NCI-H2227 (cell line): ENCODE measurements around the gene GNG12.
"Not testable (repeated sequence)": the region's sequence is repeated elsewhere in the genome, so short reads cannot be mapped to it uniquely, and the experiment has no call there.

Experiments
- DNase-seq: peaks from one replicate; lab custom pipeline; 2025; ENCODE audit not compliant: unreplicated experiment; lab: John Stamatoyannopoulos, UW

GNG12 gene

DNA sequence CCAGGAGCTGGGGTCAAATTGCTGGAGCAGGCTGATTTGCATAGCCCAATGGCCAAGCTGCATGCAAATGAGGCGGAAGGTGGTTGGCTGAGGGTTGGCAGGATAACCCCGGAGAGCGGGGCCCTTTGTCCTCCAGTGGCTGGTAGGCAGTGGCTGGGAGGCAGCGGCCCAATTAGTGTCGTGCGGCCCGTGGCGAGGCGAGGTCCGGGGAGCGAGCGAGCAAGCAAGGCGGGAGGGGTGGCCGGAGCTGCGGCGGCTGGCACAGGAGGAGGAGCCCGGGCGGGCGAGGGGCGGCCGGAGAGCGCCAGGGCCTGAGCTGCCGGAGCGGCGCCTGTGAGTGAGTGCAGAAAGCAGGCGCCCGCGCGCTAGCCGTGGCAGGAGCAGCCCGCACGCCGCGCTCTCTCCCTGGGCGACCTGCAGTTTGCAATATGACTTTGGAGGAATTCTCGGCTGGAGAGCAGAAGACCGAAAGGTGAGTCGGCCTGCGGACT, 148.2 kb downstream of the GNG12 start, which contains the start of gene GADD45A:
Gene GADD45A (plus strand): TSS at position 135 of the 491 bp plus-strand sequence. CDS start 294 bp downstream, at position 429.
- peak; percentile 99 for DNase-seq

DNA sequence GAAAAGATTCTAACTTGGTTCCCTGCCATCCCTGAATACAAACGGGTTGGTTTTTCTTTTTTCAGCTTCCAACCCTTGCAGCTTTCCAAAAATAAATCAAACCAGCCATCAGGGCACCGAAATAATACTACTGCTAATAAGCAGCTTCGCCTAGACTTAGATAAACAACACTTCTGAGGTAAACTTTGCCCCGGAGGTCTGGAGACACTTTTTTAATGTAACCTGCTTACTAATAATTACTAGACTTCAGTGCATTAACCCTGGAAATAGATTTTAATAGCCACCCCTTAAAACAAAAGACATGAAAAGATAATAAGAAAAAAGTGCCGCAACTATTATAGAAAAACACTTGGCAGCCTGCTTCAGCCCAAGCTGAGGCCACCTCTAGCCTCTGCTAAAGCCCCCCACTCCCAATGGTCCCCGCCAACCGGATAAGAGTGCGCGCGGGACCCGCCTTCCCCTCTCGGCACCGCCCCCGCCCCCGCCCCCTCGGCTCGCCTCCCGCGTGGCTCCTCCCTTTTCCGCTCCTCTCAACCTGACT, 148.7 kb downstream of the GNG12 start:
- no peak for DNase-seq

DNA sequence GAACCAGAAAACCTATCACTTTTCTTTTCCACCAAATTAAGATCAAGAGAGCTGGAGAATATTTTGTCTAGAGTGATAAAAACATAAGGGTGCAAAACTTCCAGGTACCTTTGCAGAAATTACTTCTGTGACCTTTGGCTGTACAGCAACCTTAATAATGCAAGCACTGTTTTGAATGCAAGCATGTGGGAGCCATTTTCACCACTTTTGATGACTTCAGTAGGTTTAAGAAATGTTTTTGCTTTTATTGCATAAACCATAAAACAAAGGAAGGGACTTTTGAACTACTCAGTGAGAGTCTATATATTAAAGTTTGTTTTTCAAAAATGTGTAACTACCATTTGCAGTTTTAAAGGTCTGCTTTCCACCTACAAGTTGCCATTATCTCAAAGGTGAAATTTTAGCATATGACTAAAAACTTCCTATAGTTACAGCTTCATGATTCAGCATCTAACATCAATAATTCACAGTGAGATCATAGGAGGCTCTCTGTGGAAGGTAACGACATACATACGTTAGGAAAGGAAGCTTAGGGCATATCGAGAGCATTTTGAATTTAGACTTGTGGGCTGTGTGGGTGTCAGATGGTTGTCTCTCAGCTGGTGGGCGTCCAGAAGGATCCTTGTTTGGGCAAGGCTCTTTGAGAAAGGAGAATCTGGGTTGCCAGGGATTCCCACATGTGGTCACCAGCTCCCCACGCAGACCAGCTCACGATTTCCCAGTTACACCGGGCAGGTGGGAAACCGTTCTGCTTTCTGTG, 149.3 kb downstream of the GNG12 start:
- DNase-seq = no peak

DNA sequence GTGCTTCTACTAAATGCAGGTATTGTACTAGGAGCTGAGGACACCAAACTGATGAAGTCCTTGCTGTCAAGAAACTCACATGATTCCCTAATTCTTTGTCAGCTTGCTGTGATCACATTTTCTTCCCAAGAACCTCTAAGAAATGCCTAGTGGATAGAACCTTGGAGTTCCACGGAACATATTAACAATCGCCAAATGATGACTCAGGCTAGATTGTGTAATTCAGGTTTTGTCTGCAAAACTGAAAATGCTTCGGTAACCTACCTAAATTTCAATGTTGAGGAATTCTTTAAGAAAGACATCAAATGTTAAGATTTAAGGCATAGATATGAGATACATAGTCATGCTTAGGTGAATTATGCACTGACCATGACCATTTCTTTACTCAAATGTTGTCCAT, 150.0 kb downstream of the GNG12 start:
- no peak for DNase-seq

DNA sequence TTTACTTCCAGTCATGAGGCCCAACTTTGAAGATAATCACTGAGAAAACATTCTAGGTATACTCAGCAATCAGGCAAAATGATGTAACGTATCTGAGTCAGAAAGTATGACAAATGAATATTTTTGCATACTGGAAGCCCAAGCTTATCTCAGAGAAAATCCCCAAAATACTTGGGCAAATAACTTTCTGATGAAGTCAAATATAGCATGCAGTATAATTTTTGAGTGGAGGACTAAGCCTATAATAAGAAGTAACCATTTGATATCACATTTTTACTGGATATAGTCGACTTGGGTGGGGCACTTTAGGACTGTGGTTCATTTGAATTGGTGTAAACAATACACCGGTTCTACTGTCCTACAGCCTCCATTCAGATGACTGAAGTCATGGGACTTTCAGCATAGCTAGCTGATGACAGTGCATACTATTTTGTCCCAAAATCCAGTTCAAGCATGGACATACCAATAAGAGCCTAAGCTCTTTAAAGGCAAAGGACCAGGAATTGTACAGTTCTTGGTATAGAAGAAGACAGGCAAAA, 150.5 kb downstream of the GNG12 start:
- no peak for DNase-seq

DNA sequence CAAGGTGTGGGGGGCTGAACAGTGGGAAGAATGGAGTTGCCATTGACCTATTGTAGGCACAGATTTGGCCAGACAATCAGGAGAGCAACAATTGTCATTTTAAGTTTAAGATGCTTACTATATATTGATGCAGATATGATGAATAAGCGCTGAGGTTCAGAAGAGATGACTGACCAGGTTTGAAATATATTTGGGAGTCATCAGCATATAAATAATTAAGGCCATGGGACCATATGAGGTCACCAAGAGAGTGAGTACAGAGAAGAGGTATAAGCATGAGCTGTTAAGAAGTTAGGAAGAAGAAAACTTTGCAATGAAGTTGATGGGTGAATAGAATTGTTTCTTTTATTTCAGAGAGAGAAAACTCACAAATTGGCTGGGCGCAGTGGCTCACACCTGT, 152.8 kb downstream of the GNG12 start:
- no peak for DNase-seq

DNA sequence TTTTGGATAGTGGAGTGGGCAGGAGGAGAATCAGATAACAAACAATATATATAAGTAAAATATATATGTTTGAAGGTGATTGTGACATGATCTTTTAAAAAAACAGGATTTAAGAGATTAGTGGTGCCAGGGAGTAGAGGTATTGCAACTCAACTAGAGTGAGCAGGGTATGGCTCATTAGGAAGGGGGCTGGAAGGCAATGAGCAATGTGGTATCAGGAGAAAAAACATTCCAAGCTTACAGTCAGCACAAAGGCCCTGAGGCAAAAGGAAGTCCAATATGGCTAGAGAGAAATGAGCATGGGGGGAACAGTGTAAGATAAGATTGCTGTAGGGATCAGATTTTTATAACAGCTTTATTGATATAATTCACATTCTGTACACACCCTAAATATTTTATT, 153.6 kb downstream of the GNG12 start:
- DNase-seq = no peak

DNA sequence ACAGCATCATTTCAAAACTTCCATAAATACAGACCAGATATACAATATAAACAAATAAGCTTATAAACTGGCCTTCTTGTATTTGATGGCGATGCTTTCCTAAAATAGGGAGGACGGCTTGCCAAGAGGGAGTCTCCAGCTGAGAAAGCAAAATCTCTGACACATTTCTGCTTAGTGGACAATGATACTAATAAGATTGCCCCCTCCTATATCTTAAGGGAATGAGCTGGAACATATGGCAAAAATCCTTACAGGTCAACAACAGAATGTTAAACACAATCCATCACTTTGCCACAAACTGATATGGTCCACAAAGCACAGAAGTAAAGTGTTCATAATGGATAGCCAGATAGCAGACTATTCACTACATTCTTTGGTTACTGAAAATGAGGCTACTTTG, 155.3 kb downstream of the GNG12 start:
- no peak for DNase-seq

DNA sequence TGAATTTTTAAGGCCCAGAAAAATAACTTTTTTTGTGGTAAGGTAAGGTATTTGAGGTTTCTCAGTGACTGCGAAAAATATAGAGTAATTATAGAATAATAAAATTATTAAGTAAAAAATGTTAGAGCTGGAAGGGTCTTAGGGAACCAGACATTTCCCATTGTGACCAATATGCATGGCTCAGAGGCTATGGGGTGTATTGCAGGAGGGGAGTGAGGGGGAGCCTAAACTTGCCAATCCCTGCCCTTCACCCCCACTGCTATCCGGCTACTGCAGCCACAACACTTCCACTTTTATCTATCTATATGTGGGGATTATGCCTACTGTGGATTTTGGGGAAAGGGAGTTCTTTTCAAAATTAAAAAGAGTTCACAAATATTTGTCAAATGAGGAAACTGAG, 155.9 kb downstream of the GNG12 start:
- DNase-seq = no peak

DNA sequence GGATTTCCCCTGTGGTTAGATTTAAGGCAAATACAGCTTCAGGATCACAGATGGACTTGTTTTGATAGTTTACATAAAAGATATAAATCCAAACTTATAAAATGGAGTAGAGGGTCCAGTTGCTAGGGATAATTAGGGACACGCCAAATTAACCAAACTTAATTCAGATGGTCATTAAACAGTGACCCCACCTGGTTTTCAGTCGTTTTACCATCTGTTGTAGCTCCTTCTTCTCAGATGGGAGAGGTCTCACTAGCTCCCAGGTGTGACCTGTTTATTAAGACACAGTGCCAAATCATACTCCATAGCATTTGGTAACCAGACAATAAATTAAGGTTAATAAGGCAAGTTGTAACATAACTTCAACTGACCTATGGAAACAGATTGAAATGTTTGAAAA, 156.3 kb downstream of the GNG12 start:
- no peak for DNase-seq

DNA sequence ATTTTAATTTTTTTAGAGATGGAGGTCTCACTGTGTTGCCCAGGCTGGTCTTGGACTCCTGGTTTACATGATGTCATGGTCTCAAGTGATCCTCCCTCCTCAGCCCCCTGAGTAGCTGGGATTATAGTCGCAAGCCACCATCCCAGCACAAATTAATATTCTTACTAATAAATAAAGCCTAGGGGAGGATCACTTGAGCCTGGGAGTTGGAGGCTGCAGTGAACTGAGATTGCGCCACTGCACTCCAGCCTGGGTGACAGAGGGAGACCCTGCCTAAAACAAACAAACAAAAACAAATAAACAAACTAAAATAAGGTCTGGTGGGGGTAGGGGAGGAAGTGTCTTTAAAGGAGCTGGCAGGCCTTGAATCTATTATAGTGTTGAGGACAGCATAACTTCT, 157.0 kb downstream of the GNG12 start:
- no peak for DNase-seq

DNA sequence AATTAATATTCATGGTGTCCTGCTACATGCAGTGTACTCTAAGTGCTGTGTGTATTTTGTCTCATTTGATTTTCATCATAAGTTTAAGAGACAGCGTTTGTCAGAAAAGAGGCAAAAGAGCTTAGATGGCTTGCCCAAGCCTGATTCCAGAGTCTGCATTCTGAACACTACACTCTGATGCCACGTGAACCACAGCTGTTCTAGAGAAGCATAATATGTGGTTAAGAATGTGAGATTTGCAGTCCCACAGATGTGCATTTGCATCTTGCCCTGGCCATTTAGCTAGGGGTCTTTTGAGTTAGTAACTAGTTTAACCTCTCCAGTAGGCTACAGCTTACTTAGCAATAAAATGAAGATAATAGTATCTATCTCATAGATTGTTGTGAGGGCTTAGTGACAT, 157.5 kb downstream of the GNG12 start:
- DNase-seq = no peak

DNA sequence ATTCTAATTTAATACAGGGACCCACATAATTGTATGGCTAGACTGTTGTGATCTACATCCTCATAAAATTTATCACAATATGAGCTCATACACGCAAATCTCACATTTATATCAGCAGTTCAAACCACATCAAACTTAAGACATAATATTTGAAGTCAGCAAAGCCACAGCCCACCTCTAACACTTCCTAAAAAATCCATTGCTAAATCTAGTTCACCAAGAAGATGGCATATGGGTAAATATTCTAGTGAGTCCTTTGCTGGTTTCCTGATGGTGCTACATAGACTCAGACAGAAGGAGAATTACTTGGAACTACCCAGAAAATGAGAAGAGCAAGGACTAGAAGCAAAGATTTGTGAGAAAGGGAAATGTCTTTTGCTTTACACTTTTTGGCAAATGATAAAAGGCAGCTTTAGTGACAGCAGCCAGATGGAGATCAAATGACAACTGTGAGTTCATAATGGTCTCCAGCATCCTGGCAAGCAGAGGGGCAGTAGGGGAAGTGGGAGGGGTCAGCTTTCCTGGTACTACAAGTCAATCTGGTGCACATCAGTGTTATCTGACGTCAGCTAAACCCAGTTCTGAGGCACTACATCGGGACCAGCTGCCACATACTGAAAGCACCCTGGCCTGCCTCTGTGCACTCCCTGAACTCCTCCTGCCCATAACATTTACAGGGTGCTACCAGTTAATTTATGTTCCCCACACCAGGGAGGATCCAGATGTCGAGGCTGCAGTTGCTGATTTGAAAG, 158.8 kb downstream of the GNG12 start:
- DNase-seq = peak; percentile 32

DNA sequence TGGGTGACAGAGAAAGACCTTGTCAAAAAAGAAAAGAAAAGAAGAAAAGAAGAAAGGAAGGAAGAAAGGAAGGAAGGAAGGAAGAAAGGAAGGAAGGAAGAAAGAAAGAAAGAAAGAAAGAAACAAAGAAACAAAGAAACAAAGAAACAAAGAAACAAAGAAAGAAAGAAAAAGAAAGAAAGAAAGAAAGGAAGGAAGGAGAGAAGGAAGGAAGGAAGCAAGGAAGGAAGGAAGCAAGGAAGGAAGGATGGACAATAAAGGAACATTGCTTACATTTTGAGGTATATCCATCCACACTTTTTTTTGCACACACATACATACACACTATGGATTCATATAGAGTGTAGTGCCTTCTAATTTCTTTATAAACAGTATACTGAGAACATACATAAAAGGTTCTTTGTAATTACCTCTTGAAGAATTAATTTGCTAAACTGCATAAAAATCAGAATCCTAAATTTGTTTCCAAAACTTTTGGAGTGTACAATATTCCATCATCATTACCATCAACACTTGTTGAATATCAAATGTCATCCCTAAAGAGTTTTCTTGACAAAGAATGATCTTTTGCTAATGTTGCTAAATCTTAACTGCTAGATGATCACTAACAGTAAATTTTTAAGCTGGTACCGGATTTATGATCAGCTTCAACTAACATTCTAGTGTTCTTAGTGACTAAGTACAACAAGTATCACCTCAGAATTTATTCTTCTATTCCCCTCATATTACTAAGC, 159.6 kb downstream of the GNG12 start:
- DNase-seq = no peak

DNA sequence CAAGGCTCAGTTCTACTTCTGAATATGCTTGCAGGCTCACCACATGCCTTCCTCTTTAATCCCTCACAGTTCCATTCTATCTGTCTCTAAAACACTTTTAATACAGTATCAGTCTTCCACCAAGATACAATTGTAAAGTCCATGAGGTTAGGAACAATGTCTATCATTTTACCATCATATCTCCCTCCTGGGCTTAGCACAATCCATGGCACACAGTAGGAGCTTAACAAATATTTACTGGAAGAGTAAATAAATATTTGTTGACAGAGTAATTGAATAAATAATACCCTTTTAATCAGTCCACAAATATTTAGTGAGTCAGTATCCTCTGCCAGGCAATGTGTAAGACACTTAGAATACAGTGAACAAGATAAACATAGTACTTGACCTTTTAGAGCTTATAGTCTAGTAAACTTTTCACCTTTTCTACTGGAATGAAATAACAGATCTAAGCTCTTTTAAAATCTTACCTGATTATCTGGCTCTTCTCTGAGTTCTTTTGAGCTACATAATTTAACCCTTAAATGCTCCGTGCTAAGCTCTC, 160.9 kb downstream of the GNG12 start:
- no peak for DNase-seq

DNA sequence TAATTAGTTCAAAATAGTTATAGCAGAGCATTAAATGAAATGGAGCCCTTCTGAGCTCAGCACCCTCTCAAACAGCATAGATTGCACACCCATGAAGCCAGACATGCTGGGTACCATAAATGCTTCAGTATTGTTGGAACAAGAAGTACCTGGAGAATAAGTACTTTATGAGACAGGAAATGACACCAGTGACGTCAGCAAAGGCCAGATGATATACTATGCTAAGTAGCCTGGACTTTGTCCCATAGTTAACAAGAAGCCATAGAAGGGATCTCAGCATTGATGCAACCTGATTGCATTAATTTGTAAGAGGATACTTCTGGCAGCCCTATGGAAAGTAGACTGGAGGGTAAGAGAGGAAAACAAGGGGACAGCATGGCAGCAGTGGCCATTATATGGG, 164.6 kb downstream of the GNG12 start:
- DNase-seq = no peak

DNA sequence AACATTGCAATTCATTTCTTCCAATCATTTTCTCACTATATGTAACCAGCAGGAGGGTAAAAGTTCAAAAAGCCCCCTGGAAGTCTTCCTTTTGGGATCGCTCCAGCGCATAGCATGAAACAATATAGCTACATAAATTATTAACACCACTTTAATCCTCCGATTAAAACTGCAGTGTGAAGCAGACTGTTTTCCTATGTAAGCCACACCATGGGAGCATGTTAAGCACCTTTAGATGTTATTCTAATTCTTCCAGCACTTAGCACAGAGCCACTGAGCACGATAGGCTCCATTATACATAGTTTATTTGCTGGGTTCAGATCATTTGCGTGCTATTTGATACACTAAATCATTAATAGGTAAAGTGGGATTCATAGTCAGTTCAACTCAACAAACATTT, 166.6 kb downstream of the GNG12 start:
- DNase-seq = no peak

DNA sequence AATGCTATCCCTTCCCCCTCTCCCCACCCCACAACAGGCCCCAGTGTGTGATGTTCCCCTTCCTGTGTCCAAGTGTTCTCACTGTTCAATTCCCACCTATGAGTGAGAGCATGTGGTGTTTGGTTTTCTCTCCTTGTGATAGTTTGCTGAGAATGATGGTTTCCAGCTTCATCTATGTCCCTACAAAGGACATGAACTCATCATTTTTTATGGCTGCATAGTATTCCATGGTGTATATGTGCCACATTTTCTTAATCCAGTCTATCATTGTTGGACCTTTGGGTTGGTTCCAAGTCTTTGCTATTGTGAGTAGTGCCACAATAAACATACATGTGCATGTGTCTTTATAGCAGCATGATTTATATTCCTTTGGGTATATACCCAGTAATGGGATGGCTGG, 168.0 kb downstream of the GNG12 start:
- not testable (repeated sequence) for DNase-seq

DNA sequence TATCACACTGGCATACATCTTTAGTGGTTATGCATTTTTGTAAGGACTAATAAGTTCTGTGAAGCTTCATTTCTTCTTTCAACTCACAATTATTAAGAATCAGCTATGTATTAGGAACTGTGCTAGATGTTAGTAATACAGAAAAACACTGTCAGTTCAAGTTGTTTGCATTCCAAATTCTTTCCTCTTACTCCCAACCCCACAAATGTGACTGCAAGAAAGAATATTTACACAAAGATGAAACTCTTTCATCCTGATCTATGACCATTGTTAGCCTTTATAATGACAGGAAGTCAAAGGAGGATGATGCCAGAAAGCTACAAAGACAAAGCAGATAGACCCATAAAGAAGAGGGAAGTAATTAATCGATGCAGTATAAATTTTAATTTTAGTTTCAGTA, 169.2 kb downstream of the GNG12 start:
- DNase-seq = no peak

DNA sequence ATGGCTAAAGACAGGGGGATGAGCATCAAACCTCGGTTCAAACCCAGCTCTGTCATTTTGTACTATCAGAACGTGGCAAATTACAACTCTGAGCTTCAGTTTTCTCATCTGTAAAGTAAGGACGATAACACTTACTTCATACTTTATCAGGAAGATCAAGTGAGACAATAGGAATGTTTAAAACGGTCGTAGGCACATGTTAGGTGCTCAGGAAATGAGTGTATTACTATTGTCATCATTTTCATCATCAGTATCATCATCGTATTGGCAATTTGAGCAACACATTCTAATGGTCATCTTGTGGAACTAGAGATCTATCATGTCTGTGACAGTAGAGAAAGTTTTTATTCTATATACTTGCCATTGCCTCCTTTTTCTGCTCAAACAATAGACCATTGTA, 170.4 kb downstream of the GNG12 start:
- no peak for DNase-seq

DNA sequence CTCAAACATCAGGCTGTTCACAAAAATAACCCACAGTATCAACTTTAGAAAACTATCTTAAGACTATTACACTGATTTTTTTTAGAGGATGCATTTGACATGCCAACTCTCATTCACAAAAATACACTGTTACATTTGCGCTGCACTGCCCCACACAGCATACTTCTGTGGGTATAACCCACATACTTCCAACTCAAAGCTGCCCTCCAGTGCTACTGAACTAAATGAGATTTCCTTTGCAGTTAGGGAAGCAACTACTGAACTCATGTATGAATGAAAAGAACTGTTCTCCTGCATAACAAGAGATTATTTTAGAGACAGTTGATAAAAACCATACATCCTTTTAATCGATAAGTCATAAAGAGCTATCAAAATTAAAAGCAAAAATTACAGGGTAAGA, 174.0 kb downstream of the GNG12 start:
- no peak for DNase-seq
